Measurements from ENCODE around the gene OR51A2.
A peak's percentile ranks its signal among the peaks of the same experiment; 100 is the strongest.
"Not testable (repeated sequence)": the region's sequence is repeated elsewhere in the genome, so short reads cannot be mapped to it uniquely, and the experiment has no call there.

The OR51A2 gene, protein sequence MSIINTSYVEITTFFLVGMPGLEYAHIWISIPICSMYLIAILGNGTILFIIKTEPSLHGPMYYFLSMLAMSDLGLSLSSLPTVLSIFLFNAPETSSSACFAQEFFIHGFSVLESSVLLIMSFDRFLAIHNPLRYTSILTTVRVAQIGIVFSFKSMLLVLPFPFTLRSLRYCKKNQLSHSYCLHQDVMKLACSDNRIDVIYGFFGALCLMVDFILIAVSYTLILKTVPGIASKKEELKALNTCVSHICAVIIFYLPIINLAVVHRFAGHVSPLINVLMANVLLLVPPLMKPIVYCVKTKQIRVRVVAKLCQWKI

DNA sequence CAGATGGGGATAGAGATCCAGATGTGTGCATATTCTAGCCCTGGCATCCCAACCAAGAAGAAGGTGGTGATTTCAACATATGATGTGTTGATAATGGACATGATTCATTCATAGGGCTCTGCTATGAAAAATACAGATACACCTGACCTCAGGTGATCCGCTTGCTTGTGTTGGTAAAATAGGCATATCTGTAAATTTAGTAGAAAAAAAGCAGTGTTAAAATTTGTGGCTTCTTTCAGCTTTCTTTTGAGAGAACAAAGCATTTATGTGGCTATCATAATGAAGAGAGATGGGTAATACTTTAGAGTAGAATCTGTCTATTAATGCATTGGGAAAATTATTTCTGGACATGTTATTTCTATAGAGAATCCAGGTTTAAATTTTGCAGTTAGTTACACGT is at the start of gene OR51A2:
Gene OR51A2 (minus strand): TSS at position 101 of the 400 bp plus-strand sequence. CDS start 0 bp downstream, at position 101.
- DNase-seq, result not testable (repeated sequence)

DNA sequence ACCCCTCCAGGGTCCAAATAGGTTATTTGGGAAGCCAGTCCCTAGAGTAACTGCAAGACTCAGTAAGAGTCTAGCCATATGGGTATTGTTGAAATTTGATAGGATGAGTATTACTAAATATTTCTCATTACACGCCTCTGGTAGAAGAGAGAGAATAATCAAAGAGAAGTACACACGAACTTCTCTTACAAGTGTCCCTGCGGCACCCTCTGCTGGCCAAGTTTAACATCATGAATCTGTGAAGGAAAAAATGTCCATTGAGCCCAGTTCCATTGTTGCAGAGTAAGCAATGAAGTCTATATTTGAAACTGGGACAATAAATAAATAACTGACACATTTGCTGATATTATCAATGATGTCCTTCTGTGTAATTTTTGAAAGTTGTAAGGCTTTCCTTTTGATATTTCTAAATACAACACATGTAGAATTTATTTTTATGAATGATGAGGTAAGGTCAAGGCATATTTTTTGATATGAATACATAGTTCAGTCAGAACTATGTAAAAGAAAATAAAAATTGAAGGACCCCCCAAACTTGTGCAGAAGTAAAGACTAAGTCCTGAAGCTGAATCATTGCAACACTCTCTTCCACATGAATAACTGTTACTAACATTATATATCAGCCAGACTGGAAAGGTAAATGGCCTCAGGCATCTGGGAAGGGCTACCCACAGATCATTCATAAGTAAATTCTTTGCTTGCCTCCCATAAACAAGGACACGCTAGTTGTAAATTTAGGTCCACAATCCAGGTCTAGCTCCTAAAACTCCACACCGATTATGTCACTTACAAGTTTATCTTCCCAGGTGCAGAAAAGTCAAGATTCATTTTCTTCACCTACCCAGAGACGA is 49.1 kb upstream of the OR51A2 start:
- DNase-seq, result peak; percentile 24

DNA sequence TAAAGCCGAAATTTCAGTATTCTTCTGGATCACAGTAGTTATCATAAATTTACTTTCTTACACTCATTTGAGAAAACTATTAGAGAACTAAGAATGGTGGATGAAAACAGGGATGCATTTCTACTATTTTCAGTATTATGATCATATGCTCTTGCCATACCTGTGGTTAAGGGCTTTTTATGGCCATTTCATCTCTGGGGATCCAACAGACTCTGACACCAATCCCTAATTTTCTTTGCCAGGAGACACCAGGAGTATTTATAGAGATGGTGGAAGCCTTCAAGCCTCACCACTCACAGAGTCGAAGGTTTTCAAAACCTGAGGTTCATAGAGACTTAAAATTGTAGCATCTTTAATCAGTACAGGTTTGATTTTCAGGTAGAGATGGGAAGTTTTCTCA is 39.0 kb upstream of the OR51A2 start, which contains the start of gene OR51L1:
Gene OR51L1 (plus strand): TSS at position 301 of the 400 bp plus-strand sequence. CDS start 4,132 bp downstream, outside the sequence.
- no peak for DNase-seq

DNA sequence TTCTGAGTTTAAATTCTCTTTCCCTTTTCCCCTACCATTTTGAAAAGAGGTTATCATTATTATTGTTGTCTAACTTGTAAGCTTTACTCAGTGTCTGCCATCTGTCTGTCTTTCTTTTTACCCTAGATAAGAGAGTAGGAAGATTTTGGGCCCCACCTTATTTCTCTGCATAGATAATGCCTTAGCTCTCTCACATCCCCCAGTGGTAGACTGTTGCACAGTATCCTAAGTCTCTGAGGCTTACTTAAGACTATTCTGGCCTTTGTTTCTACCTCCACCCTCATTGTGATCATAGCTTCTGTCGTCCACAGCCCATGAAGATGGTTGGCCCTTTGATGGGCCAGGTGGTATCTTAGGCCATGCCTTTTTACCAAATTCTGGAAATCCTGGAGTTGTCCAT is 35.5 kb upstream of the OR51A2 start:
- DNase-seq, result no peak

DNA sequence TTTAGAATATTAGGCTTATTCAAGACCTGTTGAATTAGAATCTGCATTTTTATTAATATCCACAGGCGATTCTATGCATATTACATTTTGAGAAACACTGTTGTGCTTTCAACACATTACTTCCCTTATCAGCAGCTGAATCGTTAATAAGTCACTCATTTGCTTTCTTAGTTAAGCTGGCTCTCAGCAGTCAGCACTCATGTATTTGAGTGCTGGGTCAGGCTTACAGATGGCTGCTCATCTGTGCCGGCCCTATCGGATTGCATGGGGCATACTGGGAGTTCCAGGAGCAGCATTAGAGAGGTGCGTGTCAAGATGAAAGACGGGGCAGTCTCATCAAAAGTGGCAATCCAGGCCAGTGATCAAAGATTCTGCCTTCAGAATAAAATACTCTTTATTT is 28.3 kb upstream of the OR51A2 start:
- no peak for DNase-seq

DNA sequence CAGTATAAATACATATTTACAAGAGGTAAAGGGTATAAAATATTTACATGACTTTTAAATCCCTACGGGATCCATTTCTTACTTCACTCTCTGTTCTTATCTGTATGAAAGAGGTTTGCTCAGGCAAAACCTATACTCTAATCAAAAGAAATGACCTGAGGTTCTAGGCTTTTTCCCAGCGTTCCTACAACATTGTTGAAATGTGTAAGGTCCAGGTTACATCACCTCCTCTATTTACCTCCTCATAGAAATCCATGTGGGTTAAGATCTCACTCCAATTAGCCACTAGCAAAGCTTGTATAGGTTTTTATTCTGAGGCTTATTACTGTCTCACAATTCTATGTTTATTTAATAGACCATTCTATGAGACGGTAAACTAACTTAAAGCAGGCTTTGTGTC is 27.2 kb upstream of the OR51A2 start:
- no peak for DNase-seq

DNA sequence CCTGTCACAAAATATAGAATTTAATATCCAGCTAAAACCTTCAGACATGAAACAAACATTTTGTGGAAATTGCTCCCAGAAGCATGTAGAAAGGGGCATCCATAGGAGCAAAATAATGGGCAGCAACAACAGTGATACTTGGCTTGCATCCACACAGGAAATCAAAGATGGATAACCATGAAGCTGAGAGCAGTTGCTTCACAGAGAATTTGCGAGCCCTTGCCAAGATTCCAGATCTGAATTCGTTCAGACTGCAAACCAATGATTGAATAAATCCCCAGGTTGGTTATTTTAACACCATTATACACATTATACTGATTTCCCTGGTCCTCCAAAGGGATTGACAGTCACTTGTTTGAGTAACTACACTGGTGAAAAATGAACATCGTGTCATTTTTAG is 23.5 kb upstream of the OR51A2 start:
- DNase-seq, result no peak

DNA sequence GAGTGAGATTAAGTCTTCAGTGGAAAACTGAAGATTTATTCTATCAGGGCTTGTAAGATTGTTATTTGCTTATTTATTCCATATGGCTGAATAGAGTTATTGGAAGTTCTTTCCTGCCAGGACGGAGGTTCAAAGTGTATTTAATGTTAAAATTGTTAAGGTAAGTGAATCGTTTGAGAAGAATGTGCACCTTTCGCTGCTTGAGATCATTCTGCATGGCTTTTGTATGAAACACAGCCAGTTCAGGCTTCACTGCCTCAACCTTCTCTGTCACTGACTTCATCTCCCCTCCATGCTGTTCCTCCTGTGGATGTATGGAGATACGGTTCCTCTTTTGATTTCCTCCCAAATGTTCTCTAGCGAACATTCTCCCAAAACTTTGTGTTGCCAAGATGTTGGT is 19.9 kb upstream of the OR51A2 start:
- DNase-seq, result no peak

DNA sequence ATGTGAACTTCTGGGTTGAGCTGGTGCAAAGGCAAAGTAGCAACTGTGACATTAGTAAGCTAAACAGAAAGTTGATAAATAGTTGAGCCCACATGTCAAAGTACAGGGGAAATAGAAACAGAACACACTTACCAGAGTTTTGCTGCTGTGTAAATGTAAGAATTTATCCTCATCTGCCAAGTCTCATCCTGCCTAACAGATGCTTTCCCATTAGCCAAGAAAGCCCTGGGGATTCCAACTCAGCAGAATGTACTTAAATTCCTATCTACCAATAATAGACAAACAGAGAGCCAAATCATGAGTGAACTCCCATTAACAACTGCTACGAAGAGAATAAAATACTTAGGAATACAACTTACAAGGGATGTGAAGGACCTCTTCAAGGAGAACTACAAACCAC is 7.3 kb upstream of the OR51A2 start:
- no peak for DNase-seq

DNA sequence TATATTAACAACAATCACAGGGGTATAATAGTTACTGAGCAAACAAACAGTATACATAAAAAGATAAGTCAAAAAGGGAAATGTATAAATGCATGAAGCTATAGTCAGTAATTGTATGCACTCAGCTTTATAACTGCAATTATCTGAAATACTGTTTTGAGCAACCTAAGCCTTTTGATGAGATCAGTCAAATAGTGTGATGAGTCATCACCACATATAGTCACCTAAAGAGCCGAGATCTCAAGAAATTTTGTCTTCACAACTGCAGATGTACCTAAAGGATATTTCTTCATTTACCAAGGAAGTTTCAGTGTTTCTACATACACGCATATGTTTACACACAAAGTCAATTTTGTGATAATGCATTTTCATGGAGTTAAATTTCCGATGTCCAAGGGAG is 5.4 kb upstream of the OR51A2 start:
- DNase-seq, result peak; percentile 2

DNA sequence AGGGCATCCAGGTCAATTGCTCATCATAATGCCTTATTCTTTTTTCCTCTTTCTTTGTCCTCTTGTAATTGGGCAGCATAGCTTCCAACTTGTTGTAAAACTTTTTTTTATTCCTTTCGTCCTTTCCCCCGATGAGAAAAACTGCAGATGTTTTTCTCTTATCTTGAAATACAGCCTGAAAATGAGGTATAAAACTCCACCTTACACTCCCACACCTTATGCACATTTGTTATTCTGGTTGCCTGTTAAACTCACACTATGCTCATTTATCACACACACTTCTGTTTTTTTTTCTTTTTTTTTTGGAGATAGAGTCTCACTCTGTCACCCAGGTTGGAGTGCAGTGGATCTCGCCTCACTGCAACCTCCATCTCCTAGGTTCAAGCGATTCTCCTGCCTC is 1.9 kb upstream of the OR51A2 start:
- DNase-seq, result no peak

DNA sequence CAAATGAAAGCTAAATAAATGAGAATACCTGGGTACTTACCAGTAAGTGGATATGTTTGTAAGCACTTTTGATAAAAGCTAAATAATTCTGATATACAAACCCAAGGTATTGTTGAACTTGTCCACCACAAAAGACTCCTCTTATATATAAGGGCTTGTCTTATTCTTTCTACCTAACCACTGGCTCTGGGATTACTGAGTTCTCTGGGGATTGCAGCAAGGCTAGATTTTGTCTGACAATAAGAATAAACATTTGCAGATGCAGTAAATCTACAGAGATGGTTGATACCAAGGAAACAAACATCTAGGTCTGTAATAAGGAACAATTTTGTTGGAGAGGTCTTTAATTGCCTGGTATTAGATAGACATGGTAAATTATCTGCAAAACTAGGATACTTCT is 8.0 kb downstream of the OR51A2 start, which contains the start of gene OR51A4:
Gene OR51A4 (minus strand): TSS at position 101 of the 400 bp plus-strand sequence. CDS start 505 bp downstream, outside the sequence.
- no peak for DNase-seq

DNA sequence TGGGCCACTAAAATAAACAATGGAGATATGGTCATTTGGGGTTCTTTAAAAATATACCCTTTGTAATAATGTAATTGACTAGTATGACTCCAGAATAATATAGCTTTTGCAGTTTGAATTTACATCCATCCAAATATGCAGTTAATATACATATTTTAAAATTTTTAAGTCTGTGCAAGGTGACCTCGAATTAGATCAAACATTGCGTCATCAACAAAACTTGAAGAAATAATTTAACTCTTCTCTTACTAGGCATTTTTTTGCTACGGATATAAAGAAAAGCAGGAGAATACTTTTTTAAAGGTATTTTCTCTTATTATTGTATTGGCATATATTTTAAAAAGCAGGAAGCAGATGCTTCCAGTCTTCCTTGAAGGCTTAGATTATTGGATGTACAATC is 18.8 kb downstream of the OR51A2 start:
- DNase-seq, result no peak

DNA sequence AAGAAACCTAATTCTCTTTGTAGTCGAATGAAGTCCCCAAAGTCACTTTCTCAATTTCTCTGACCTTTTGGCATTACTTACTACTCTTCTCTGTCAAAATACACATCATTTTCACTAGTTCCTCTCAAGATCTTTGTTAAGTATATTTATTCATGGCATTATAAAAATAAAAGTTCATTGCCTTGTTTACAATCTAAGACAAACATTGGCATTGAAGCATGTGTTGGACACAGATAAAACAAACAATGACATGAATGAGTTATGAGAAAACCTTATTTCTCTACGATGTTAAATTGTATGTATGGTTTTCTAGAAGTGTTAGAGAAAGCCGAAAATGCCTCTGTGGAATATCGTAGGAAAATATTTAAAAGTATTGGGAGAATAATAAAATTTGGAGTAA is 22.8 kb downstream of the OR51A2 start:
- no peak for DNase-seq

DNA sequence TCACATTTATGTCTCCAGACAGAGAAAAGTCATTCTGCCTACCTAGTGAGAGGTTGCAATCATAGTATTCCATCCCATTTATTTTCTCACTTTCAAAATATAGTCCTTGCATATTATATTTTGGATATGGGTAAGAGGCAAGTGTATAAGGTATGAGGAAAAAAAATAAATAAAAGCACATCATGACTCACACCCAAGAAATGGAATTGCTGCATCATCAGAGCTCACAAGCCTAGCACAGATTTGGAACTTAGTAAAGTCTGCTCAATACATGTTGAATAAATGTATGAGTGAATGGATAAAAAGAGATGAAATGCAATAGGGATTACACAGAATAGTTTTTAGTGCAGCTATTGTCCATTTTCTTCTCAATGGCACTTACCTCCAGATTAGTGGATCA is 28.9 kb downstream of the OR51A2 start:
- DNase-seq, result no peak

DNA sequence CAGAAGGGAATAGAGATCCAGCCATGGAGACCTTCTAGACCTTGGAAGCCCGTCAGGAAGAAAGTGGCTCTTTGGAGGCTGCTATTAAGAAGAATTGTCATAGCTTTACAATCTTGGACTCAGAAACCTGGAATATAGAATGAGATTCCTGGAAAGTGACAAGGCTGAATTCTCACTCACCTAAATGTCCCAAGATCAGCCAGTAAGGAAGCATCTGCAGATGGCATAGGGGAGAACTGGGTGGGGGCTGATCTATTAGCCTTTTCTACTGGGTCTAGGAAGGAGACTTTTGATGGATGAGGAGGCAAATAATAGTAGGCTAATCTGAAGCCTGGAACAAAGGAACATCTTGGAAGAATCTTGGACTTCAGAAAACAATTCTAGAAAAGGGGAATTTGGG is 31.3 kb downstream of the OR51A2 start, which contains the start of gene OR51G1:
Gene OR51G1 (minus strand): TSS at position 101 of the 400 bp plus-strand sequence. CDS start 0 bp downstream, at position 101.
- DNase-seq, result no peak

DNA sequence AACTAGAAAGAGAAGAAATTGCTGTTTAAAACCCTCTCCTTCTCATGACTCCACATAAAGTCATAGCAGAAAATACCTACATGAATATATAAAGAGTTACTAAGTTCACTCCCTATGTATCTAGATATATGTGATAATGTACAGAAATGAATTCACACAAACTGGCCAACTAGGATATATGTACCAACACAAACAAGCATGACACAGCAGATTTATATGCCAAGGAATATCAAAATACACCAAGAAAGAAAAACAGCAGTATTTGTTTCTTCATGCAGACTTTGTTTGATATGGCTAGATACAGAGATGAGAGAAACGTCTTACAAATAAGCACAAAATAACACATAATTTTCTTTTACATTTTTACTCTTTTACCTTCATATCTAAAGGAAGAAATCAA is 33.2 kb downstream of the OR51A2 start:
- DNase-seq, result no peak

DNA sequence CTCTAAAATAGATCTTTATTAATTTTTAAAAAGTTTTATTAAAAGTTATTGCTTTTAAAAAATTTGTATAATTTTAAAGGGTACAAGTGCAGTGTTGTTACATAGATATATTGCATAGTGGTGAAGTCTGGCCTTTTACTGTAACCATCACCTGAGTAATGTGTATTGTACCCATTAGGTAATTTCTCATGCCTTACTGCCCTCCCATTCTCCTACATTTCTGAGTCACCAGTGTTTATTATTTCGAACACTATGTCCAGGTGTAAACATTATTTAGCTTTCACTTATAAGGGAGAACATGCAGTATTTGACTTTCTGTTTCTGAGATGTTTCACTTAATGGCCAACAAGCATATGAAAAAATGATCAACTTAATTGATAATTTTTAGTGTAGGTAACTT is 33.7 kb downstream of the OR51A2 start:
- no peak for DNase-seq

DNA sequence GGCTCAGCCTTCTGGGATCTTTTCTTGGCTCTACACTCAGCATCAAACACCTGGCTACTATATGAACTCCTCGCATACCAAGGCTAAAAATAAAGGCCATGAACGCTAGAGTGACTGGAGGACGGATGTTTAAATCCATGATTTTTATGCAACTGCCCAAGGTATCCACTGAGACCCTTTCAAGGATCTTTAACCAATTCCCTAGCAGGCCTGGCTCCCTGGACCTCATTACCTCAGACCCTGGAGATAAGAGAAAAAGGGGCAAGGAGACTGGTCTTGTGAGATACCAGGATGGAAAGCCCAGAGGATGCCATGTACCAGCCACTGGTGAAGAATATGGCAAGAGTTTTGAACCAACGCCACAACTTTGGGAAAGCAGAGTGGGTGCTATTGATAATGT is 36.3 kb downstream of the OR51A2 start, which contains the start of gene OR51G2:
Gene OR51G2 (minus strand): TSS at position 101 of the 400 bp plus-strand sequence. CDS start 3,687 bp downstream, outside the sequence.
- no peak for DNase-seq

DNA sequence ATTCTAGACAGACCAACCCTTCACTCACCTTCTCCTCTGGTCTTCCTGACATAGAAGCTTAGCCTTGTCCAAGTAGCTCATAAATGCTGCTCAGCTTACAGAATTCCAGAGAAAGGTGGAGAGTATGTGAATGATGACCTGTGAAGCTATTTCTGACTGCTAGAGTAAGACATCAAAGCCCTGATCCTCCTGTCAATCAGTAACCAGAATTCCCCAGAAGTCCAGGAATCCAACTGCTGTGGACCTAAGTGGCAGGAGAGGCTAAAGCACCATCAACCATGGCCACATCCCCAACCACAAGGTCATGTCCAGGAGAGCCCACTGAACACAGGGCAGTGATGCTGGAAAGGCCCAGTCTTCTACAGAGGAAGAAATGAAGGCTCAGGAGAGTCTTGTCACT is 38.9 kb downstream of the OR51A2 start:
- no peak for DNase-seq
